Fibroblast of mammary gland (primary cell): ENCODE measurements around the gene RASSF5.

Experiments used
- DNase-seq: peaks from one replicate; pipeline ENCODE4 v3.0.0-alpha.2; 2010; ENCODE audit warnings: low read depth
- H3K4me3 ChIP-seq: 2 replicates; pipeline ENCODE4 v1.5.1; 2011; ENCODE audit warnings: low read depth, mild to moderate bottlenecking, low read length, moderate library complexity; ENCODE audit not compliant: control insufficient read depth
- TF ChIP-seq, protein P1 (sequence below): conservative IDR thresholded peaks from 2 replicates; pipeline ENCODE4 v1.5.1; 2011; ENCODE audit warnings: low read depth, low read length, inconsistent platforms; ENCODE audit not compliant: control insufficient read depth, insufficient read depth

The RASSF5 gene

DNA sequence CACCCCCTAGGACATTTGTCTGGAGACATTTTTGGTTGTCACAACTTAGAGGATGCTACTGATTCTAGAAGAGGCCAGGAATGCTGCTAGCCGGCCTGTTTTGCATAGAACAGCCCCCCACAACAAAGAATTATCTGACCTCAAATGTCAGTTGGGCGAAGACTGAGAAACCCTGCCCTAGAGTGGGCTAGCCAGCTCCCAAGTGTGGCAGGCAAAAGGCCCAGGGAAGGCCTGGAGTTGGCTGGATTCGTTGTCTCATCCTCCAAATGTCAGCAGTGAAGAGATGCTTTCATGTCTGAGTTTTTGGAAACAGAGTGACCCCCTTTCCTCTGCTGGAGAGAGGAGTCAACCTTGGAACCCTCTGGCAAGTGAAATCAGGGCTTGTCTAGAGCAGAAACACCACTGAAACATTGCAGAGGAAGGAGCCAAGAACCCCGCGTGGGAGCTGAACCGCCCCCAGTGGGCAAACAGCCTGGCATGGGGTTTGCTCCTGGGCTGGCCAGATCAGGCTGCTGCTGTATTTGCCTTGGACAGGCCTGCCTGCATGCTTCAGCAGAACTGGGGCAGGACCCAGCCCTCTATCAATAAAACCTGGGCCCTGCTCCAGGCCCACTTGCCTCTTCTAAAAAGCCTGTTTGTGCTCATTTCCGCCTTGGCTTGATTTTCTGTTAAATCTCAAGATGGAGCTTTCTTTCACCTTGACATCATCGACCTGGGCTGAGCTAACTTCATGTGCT, 32.9 kb downstream of the RASSF5 start:
- no peak overlapping the region for H3K4me3 ChIP-seq
- no peak for DNase-seq
- TF ChIP-seq, protein P1, sequence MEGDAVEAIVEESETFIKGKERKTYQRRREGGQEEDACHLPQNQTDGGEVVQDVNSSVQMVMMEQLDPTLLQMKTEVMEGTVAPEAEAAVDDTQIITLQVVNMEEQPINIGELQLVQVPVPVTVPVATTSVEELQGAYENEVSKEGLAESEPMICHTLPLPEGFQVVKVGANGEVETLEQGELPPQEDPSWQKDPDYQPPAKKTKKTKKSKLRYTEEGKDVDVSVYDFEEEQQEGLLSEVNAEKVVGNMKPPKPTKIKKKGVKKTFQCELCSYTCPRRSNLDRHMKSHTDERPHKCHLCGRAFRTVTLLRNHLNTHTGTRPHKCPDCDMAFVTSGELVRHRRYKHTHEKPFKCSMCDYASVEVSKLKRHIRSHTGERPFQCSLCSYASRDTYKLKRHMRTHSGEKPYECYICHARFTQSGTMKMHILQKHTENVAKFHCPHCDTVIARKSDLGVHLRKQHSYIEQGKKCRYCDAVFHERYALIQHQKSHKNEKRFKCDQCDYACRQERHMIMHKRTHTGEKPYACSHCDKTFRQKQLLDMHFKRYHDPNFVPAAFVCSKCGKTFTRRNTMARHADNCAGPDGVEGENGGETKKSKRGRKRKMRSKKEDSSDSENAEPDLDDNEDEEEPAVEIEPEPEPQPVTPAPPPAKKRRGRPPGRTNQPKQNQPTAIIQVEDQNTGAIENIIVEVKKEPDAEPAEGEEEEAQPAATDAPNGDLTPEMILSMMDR, result no peak

DNA sequence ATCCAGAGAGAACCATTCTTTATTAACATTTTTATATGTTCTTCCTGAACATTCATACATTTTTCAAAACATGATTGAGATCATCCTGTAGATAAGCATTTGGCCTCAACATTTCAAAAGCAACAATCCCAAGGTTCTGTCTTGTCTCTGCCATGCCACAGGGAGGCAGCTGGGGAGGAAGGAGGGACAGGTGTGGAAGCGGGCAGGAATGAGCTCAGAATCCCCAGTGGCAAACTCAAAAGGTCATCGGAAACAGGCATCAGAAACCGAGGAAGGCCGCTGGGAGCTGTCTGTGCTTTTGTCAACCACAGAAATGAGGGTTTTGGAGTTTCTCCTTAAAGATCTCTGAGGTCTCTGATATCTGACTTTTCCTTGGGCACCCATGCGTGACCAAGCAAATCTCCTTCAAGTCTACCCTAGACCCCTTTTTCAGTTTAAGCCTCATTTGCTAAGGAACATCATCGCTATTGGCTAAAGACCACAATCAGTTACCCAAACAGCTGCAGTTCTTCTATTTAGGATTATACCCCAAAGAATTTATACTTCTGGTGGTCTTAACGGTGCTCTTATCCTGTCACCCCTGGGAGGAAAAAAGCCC, 34.0 kb downstream of the RASSF5 start:
- H3K4me3 ChIP-seq, result no peak overlapping the region
- TF ChIP-seq, protein P1, result no peak
- no peak for DNase-seq

GRCh38 chr1:206544562-206545257, 37.4 kb downstream of the RASSF5 start:
- peak; percentile 46 for DNase-seq
- TF ChIP-seq, protein P1, result peak; percentile 82
- H3K4me3 ChIP-seq, result no peak overlapping the region

DNA sequence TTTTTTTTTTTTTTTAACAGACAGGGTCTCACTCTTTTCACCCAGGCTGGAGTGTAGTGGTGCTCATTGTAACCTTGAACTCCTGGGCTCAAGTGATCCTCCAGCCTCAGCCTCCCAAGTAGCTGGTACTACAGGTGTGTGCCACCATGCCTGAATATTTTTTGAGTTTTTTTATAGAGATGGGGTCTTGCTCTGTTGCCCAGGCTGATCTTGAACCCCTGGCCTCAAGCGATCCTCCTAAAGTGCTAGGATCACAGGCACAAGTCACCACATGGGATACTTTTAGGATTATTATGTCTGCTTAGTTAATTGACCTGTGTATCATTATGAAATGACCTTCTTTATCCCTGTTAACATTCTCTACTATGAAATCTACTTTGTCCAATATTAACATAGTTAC, 38.0 kb downstream of the RASSF5 start:
- TF ChIP-seq, protein P1, result no peak
- no peak overlapping the region for H3K4me3 ChIP-seq
- no peak for DNase-seq

DNA sequence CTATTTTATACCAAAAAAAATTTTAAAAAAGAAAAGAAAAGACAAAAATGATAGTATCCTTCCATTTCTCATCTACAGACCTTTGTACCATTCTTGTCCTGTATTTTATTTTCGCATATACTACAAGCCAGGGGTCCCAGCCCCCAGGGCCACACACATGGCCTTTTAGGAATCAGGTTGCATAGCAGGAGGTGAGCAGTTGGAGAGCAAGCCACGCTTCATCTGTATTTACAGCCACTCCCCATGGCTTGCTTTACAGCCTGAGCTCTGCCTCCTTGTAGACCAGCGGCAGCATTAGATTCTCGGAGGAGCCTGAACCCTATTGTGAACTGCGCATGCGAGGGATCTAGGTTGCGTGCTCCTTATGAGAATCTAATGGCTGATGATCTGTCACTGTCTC, 39.8 kb downstream of the RASSF5 start:
- TF ChIP-seq, protein P1, result no peak
- H3K4me3 ChIP-seq, result no peak overlapping the region
- DNase-seq, result no peak

GRCh38 chr1:206550446-206550845, 43.1 kb downstream of the RASSF5 start:
- no peak for DNase-seq
- TF ChIP-seq, protein P1, result no peak
- H3K4me3 ChIP-seq, result no peak overlapping the region
